ENCODE measurements around the gene OR52B6.

- TF ChIP-seq CTCF (IDR thresholded peaks at IDR 0.05; ENCODE audit: borderline replicate concordance, extremely low read depth, low read length, poor library complexity, severe bottlenecking) (no peak), EZH2 (IDR thresholded peaks at IDR 0.05; ENCODE audit: borderline replicate concordance, low read depth, low read length, severe bottlenecking) (no peak)
These were observed 29.8 kb downstream of the OR52B6 start for GRCh38 chr11:5610446-5610845.

All from DND-41 (cell line).